Measurements from ENCODE around the gene PPIP5K2. TPM values are rescaled to one million over a fixed set of nuclear protein-coding genes. Genes with fewer than 3 reads are reported as not detected.

PPIP5K2 gene
- total RNA-seq, 1 experiment from 2014 or later, result 73.4 TPM

DNA sequence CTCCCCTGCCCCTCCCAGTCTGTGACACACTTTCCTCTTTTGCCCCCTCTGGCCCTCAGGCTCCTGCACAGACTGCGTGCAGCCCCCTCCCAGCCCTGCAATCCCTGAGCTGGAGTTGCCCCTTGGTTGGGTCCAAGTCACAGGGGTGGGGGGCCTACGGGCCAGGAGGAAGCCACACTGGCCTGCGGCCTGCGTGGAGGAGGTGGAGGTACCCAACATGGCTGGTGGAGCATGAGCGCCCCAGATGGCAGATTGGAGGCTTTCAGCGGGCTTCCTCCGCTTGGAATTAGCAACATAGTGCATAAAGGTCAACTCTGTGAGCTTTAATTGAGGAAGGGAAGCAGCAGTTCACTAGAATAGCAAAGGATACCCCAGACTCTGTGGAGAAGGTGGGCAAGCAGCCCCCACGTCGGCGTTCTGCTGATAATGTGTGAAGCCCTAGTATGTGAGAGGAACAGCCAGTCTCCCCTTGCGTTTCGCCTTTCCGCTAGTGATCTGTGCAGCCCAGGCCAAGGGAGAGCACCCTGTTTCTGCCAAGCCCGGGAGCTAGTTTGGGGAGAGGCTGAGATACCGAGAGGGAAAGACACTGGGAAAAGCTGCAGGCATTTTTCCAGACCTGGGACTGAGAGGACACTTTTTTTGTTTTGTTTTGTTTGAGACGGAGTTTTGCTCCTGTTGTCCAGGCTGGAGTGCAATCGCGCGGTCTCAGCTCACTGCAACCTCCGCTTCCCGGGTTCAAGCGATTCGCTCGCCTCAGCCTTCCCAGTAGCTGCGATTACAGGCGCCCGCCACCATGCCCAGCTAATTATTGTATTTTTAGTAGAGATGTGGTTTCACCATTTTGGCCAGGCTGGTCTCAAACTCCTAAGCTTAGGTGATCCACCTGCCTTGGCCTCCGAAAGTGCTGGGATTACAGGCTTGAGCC lies 103.2 kb downstream of the PPIP5K2 start:
- Histone ChIP-seq H2AFZ (ENCODE audit: low read length) (no peak overlapping the region), H3K9ac (ENCODE audit: low read length) (no peak overlapping the region), H3K79me2 (ENCODE audit: low read length) (no peaks in the 10 kb centered on the region), H3K9me3 (ENCODE audit: low read length) (no peaks in the 10 kb centered on the region), H4K20me1 (ENCODE audit: insufficient read depth, low read depth, low read length) (no peaks in the 10 kb centered on the region), H3K4me3 (ENCODE audit: low read length) (no peak overlapping the region), H3K4me1 (ENCODE audit: low read length) (no peaks in the 10 kb centered on the region), H3K4me2 (ENCODE audit: low read depth, low read length, poor library complexity, severe bottlenecking) (no peak overlapping the region), H3K27me3 (ENCODE audit: low read length) (no peaks in the 10 kb centered on the region), H3K27ac (ENCODE audit: low read length) (no peak overlapping the region), H3K9me2 (replicated peaks; ENCODE audit: insufficient read depth, low read length) (no peaks in the 10 kb centered on the region), H3K36me3 (ENCODE audit: insufficient read depth, low read length) (no peaks in the 10 kb centered on the region)
- DNase-seq, result no peak

- no peak overlapping the region for H2AFZ ChIP-seq (ENCODE audit: low read length)
- no peaks in the 10 kb centered on the region for H3K9me2 ChIP-seq (replicated peaks; ENCODE audit: insufficient read depth, low read length)
- no peaks in the 10 kb centered on the region for H3K36me3 ChIP-seq (ENCODE audit: insufficient read depth, low read length)
- peak; percentile 85 for DNase-seq
- no peak overlapping the region for H3K4me3 ChIP-seq (ENCODE audit: low read length)
- H3K9ac ChIP-seq (ENCODE audit: low read length), result no peak overlapping the region
- H3K4me2 ChIP-seq (ENCODE audit: low read depth, low read length, poor library complexity, severe bottlenecking), result no peak overlapping the region
- no peaks in the 10 kb centered on the region for H4K20me1 ChIP-seq (ENCODE audit: insufficient read depth, low read depth, low read length)
- no peak overlapping the region for H3K27ac ChIP-seq (ENCODE audit: low read length)
- no peaks in the 10 kb centered on the region for H3K79me2 ChIP-seq (ENCODE audit: low read length)
- no peaks in the 10 kb centered on the region for H3K4me1 ChIP-seq (ENCODE audit: low read length)
- no peaks in the 10 kb centered on the region for H3K27me3 ChIP-seq (ENCODE audit: low read length)
- H3K9me3 ChIP-seq (ENCODE audit: low read length), result no peaks in the 10 kb centered on the region
These were observed 104.2 kb downstream of the PPIP5K2 start for GRCh38 chr5:103224118-103224893.

GRCh38 chr5:103224894-103225246 lies 104.8 kb downstream of the PPIP5K2 start:
- Histone ChIP-seq H3K27ac (ENCODE audit: low read length) (no peak overlapping the region), H3K36me3 (ENCODE audit: insufficient read depth, low read length) (no peaks in the 10 kb centered on the region), H4K20me1 (ENCODE audit: insufficient read depth, low read depth, low read length) (no peaks in the 10 kb centered on the region), H3K4me1 (ENCODE audit: low read length) (no peaks in the 10 kb centered on the region), H2AFZ (ENCODE audit: low read length) (no peak overlapping the region), H3K9me2 (replicated peaks; ENCODE audit: insufficient read depth, low read length) (no peaks in the 10 kb centered on the region), H3K4me2 (ENCODE audit: low read depth, low read length, poor library complexity, severe bottlenecking) (no peak overlapping the region), H3K9ac (ENCODE audit: low read length) (no peak overlapping the region), H3K9me3 (ENCODE audit: low read length) (no peaks in the 10 kb centered on the region), H3K4me3 (ENCODE audit: low read length) (no peak overlapping the region), H3K79me2 (ENCODE audit: low read length) (no peaks in the 10 kb centered on the region), H3K27me3 (ENCODE audit: low read length) (no peaks in the 10 kb centered on the region)
- DNase-seq, result no peak

GRCh38 chr5:103228061-103228460 lies 108.0 kb downstream of the PPIP5K2 start:
- Histone ChIP-seq H3K36me3 (ENCODE audit: insufficient read depth, low read length) (no peaks in the 10 kb centered on the region), H4K20me1 (ENCODE audit: insufficient read depth, low read depth, low read length) (no peaks in the 10 kb centered on the region), H3K9ac (ENCODE audit: low read length) (no peak overlapping the region), H3K9me2 (replicated peaks; ENCODE audit: insufficient read depth, low read length) (no peaks in the 10 kb centered on the region), H3K79me2 (ENCODE audit: low read length) (no peaks in the 10 kb centered on the region), H3K27ac (ENCODE audit: low read length) (no peak overlapping the region), H3K9me3 (ENCODE audit: low read length) (no peaks in the 10 kb centered on the region), H3K4me1 (ENCODE audit: low read length) (no peaks in the 10 kb centered on the region), H3K4me2 (ENCODE audit: low read depth, low read length, poor library complexity, severe bottlenecking) (no peak overlapping the region), H3K27me3 (ENCODE audit: low read length) (no peaks in the 10 kb centered on the region), H2AFZ (ENCODE audit: low read length) (no peak overlapping the region), H3K4me3 (ENCODE audit: low read length) (no peak overlapping the region)
- DNase-seq, result no peak

- Histone ChIP-seq H3K27me3 (ENCODE audit: low read length) (no peaks in the 10 kb centered on the region), H3K9me2 (replicated peaks; ENCODE audit: insufficient read depth, low read length) (no peaks in the 10 kb centered on the region), H4K20me1 (ENCODE audit: insufficient read depth, low read depth, low read length) (no peaks in the 10 kb centered on the region), H2AFZ (ENCODE audit: low read length) (no peak overlapping the region), H3K4me1 (ENCODE audit: low read length) (no peaks in the 10 kb centered on the region), H3K4me3 (ENCODE audit: low read length) (no peak overlapping the region), H3K27ac (ENCODE audit: low read length) (no peak overlapping the region), H3K36me3 (ENCODE audit: insufficient read depth, low read length) (no peaks in the 10 kb centered on the region), H3K4me2 (ENCODE audit: low read depth, low read length, poor library complexity, severe bottlenecking) (no peak overlapping the region), H3K9ac (ENCODE audit: low read length) (no peak overlapping the region), H3K9me3 (ENCODE audit: low read length) (no peaks in the 10 kb centered on the region), H3K79me2 (ENCODE audit: low read length) (no peaks in the 10 kb centered on the region)
- no peak for DNase-seq
These were observed 108.5 kb downstream of the PPIP5K2 start for GRCh38 chr5:103228588-103228987.

DNA sequence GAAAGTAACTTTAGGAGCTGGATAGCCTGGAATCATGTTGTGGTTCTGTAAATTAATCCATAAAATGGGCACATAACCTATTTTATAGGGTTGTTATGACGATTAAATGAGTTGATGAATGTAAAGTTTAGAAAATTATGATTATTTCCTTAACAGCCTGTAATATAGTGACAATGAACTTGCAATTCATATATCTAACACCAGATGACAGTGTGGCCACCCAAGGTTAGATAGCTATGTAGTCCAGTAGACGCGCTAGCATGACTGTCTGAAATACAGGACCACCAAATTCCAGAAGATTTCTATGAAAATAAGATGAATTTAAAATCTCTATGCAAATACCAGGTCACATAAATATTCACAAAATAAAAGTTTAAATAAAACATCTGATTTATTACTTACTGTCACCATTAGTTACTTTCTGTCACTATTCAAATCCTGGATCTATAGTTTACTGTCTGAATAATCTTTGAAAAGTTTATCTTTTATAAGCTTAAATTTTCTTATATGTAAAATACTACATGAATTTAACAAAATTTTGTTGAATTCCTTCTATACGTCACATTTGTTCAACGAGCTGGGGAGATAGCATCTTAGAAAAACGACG lies 112.4 kb downstream of the PPIP5K2 start:
- no peaks in the 10 kb centered on the region for H4K20me1 ChIP-seq (ENCODE audit: insufficient read depth, low read depth, low read length)
- H2AFZ ChIP-seq (ENCODE audit: low read length), result no peak overlapping the region
- no peaks in the 10 kb centered on the region for H3K4me1 ChIP-seq (ENCODE audit: low read length)
- no peaks in the 10 kb centered on the region for H3K9me2 ChIP-seq (replicated peaks; ENCODE audit: insufficient read depth, low read length)
- no peaks in the 10 kb centered on the region for H3K9me3 ChIP-seq (ENCODE audit: low read length)
- DNase-seq, result peak; percentile 71
- H3K79me2 ChIP-seq (ENCODE audit: low read length), result no peaks in the 10 kb centered on the region
- H3K36me3 ChIP-seq (ENCODE audit: insufficient read depth, low read length), result no peaks in the 10 kb centered on the region
- H3K27me3 ChIP-seq (ENCODE audit: low read length), result no peaks in the 10 kb centered on the region
- H3K4me2 ChIP-seq (ENCODE audit: low read depth, low read length, poor library complexity, severe bottlenecking), result no peak overlapping the region
- H3K9ac ChIP-seq (ENCODE audit: low read length), result no peak overlapping the region
- H3K4me3 ChIP-seq (ENCODE audit: low read length), result no peak overlapping the region
- H3K27ac ChIP-seq (ENCODE audit: low read length), result no peak overlapping the region

GRCh38 chr5:103234239-103234975 lies 114.3 kb downstream of the PPIP5K2 start:
- H3K79me2 ChIP-seq (ENCODE audit: low read length), result no peaks in the 10 kb centered on the region

More at GRCh38 chr5:103234239-103234975, 114.3 kb downstream of the PPIP5K2 start:
- H3K9me2 ChIP-seq (replicated peaks; ENCODE audit: insufficient read depth, low read length), result no peaks in the 10 kb centered on the region
- H3K4me2 ChIP-seq (ENCODE audit: low read depth, low read length, poor library complexity, severe bottlenecking), result no peak overlapping the region
- no peak overlapping the region for H3K27ac ChIP-seq (ENCODE audit: low read length)
- no peak overlapping the region for H2AFZ ChIP-seq (ENCODE audit: low read length)
- no peak for DNase-seq
- H3K9me3 ChIP-seq (ENCODE audit: low read length), result no peaks in the 10 kb centered on the region
- no peak overlapping the region for H3K9ac ChIP-seq (ENCODE audit: low read length)
- no peaks in the 10 kb centered on the region for H3K4me1 ChIP-seq (ENCODE audit: low read length)
- no peaks in the 10 kb centered on the region for H3K27me3 ChIP-seq (ENCODE audit: low read length)
- no peaks in the 10 kb centered on the region for H3K36me3 ChIP-seq (ENCODE audit: insufficient read depth, low read length)
- no peaks in the 10 kb centered on the region for H4K20me1 ChIP-seq (ENCODE audit: insufficient read depth, low read depth, low read length)
- H3K4me3 ChIP-seq (ENCODE audit: low read length), result no peak overlapping the region
